HEK293 (cell line): ENCODE results near the gene GPR161.

Experiments
- CTCF ChIA-PET: fragments of 350-600 bp; formaldehyde crosslinking; extraction: SDS; loops from one replicate; lab custom pipeline; 2021; ENCODE audit warnings: antibody characterized with exemption; lab: Yijun Ruan, JAX
- POLR2A ChIA-PET: fragments of 300-600 bp; formaldehyde crosslinking; extraction: SDS; loops from one replicate; lab custom pipeline; 2020; ENCODE audit warnings: antibody characterized with exemption, inconsistent platforms; lab: Yijun Ruan, JAX
- H3K27ac ChIP-seq: fragments of 200-500 bp; sonication (Bioruptor generic); 2 replicates; pipeline ENCODE4 v1.5.1; 2014; ENCODE audit warnings: low read depth, low read length, control low read depth, inconsistent platforms; ENCODE audit errors: extremely low read depth
- H3K36me3 ChIP-seq, 2 experiments: fragments of 200-500 bp in 1 of 2; sonication (Bioruptor generic) in 1 of 2; 1 replicate in 1 of 2; 2 replicates in 1 of 2; pipeline ENCODE4 v1.5.1; 2014 to 2017; ENCODE audit warnings: inconsistent platforms in 2 of 2, low read length in 2 of 2; ENCODE audit not compliant: control insufficient read depth in 2 of 2, insufficient read depth in 1 of 2
- H3K4me1 ChIP-seq: fragments of 200-500 bp; sonication (Bioruptor generic); 2 replicates; pipeline ENCODE4 v1.5.1; 2014; ENCODE audit warnings: mild to moderate bottlenecking, low read length, inconsistent platforms; ENCODE audit not compliant: control insufficient read depth, insufficient read depth
- H3K4me3 ChIP-seq: 2 replicates; pipeline ENCODE4 v1.5.1; 2011; ENCODE audit warnings: low read depth, mild to moderate bottlenecking, control low read depth, low read length, moderate library complexity
- H3K9me3 ChIP-seq: fragments of 200-500 bp; sonication (Bioruptor generic); 2 replicates; pipeline ENCODE4 v1.5.1; 2014; ENCODE audit warnings: low read depth, low read length, inconsistent platforms; ENCODE audit not compliant: control insufficient read depth, insufficient read depth
- KLF7 ChIP-seq: fragments of 450-650 bp; formaldehyde crosslinking; IDR thresholded peaks from 2 replicates; pipeline ENCODE4 v1.5.1; 2016; ENCODE audit warnings: missing biosample characterization, missing genetic modification characterization, borderline replicate concordance
- OSR2 ChIP-seq: fragments of 450-650 bp; formaldehyde crosslinking; IDR thresholded peaks from 2 replicates; pipeline ENCODE4 v1.5.1; 2016; ENCODE audit warnings: missing biosample characterization, missing genetic modification characterization
- PATZ1 ChIP-seq: fragments of 450-650 bp; formaldehyde crosslinking; IDR thresholded peaks from 2 replicates; pipeline ENCODE4 v1.5.1; 2016; ENCODE audit warnings: missing biosample characterization, missing genetic modification characterization
- ZBTB8A ChIP-seq: fragments of 450-650 bp; formaldehyde crosslinking; IDR thresholded peaks from 2 replicates; pipeline ENCODE4 v1.5.1; 2016; ENCODE audit warnings: missing biosample characterization, missing genetic modification characterization
- ZEB2 ChIP-seq: fragments of 450-650 bp; formaldehyde crosslinking; IDR thresholded peaks from 2 replicates; pipeline ENCODE4 v1.5.1; 2016; ENCODE audit warnings: missing biosample characterization, missing genetic modification characterization
- ZNF223 ChIP-seq: fragments of 450-650 bp; formaldehyde crosslinking; IDR thresholded peaks from 2 replicates; pipeline ENCODE4 v1.5.1; 2016; ENCODE audit warnings: missing biosample characterization, missing genetic modification characterization
- ZNF335 ChIP-seq: fragments of 450-650 bp; formaldehyde crosslinking; conservative IDR thresholded peaks from 2 replicates; pipeline ENCODE4 v1.5.1; 2016; ENCODE audit warnings: missing biosample characterization, missing genetic modification characterization
- ZNF341 ChIP-seq: fragments of 450-650 bp; formaldehyde crosslinking; IDR thresholded peaks from 2 replicates; pipeline ENCODE4; 2016; ENCODE audit warnings: low read depth, missing biosample characterization, missing genetic modification characterization
- ZNF488 ChIP-seq: fragments of 450-650 bp; formaldehyde crosslinking; IDR thresholded peaks from 2 replicates; pipeline ENCODE4 v1.5.1; 2016; ENCODE audit warnings: missing biosample characterization, missing genetic modification characterization
- ZNF514 ChIP-seq: fragments of 450-650 bp; formaldehyde crosslinking; IDR thresholded peaks from 2 replicates; pipeline ENCODE4 v1.5.1; 2016; ENCODE audit warnings: missing biosample characterization, missing genetic modification characterization
- ZNF549 ChIP-seq: fragments of 450-650 bp; IDR thresholded peaks from 2 replicates; pipeline ENCODE4 v1.5.1; 2018; ENCODE audit warnings: missing biosample characterization, missing genetic modification characterization, mild to moderate bottlenecking, inconsistent platforms, moderate library complexity
- ZNF621 ChIP-seq: fragments of 450-650 bp; formaldehyde crosslinking; IDR thresholded peaks from 2 replicates; pipeline ENCODE4 v1.5.1; 2017; ENCODE audit warnings: missing biosample characterization, missing genetic modification characterization
- ZNF777 ChIP-seq: fragments of 450-650 bp; formaldehyde crosslinking; IDR thresholded peaks from 2 replicates; pipeline ENCODE4 v1.5.1; 2017; ENCODE audit warnings: missing biosample characterization, missing genetic modification characterization, borderline replicate concordance
- ZNF791 ChIP-seq: fragments of 450-650 bp; formaldehyde crosslinking; IDR thresholded peaks from 2 replicates; pipeline ENCODE4 v1.5.1; 2016; ENCODE audit warnings: missing biosample characterization, missing genetic modification characterization
- TF ChIP-seq, protein P1 (sequence below): fragments of 450-650 bp; formaldehyde crosslinking; IDR thresholded peaks from 2 replicates; pipeline ENCODE4 v1.5.1; 2016; ENCODE audit warnings: missing biosample characterization, missing genetic modification characterization
- TF ChIP-seq, protein P2 (sequence below): fragments of 450-650 bp; formaldehyde crosslinking; IDR thresholded peaks from 2 replicates; pipeline ENCODE4 v1.5.1; 2016; ENCODE audit warnings: missing biosample characterization, missing genetic modification characterization
- TF ChIP-seq, protein P3 (sequence below): fragments of 450-650 bp; formaldehyde crosslinking; IDR thresholded peaks from 2 replicates; pipeline ENCODE4 v1.5.1; 2016; ENCODE audit warnings: missing biosample characterization, missing genetic modification characterization, borderline replicate concordance

GPR161 gene

DNA sequence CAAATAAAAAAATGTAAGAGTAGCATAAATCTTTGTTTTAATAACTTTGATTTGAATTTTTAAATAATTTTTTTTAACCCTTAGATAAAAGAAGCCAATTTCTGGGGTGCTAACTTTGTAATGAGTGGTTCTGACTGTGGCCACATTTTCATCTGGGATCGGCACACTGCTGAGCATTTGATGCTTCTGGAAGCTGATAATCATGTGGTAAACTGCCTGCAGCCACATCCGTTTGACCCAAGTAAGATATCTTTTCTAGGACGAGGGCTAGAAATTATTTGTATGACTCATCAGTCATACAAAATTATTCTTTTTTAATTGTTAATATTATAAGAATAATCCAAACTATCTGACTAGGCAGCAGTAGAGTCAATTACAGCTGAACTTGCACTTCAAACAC, 71.2 kb downstream of the GPR161 start:
- H3K27ac ChIP-seq = no peak overlapping the region
- no peak for TF ChIP-seq ZNF223 (tag by site-specific recombination)
- no peak for TF ChIP-seq ZNF621 (tag by site-specific recombination)
- TF ChIP-seq, protein P1, sequence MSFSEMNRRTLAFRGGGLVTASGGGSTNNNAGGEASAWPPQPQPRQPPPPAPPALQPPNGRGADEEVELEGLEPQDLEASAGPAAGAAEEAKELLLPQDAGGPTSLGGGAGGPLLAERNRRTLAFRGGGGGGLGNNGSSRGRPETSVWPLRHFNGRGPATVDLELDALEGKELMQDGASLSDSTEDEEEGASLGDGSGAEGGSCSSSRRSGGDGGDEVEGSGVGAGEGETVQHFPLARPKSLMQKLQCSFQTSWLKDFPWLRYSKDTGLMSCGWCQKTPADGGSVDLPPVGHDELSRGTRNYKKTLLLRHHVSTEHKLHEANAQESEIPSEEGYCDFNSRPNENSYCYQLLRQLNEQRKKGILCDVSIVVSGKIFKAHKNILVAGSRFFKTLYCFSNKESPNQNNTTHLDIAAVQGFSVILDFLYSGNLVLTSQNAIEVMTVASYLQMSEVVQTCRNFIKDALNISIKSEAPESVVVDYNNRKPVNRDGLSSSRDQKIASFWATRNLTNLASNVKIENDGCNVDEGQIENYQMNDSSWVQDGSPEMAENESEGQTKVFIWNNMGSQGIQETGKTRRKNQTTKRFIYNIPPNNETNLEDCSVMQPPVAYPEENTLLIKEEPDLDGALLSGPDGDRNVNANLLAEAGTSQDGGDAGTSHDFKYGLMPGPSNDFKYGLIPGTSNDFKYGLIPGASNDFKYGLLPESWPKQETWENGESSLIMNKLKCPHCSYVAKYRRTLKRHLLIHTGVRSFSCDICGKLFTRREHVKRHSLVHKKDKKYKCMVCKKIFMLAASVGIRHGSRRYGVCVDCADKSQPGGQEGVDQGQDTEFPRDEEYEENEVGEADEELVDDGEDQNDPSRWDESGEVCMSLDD = no peak
- TF ChIP-seq, protein P2, sequence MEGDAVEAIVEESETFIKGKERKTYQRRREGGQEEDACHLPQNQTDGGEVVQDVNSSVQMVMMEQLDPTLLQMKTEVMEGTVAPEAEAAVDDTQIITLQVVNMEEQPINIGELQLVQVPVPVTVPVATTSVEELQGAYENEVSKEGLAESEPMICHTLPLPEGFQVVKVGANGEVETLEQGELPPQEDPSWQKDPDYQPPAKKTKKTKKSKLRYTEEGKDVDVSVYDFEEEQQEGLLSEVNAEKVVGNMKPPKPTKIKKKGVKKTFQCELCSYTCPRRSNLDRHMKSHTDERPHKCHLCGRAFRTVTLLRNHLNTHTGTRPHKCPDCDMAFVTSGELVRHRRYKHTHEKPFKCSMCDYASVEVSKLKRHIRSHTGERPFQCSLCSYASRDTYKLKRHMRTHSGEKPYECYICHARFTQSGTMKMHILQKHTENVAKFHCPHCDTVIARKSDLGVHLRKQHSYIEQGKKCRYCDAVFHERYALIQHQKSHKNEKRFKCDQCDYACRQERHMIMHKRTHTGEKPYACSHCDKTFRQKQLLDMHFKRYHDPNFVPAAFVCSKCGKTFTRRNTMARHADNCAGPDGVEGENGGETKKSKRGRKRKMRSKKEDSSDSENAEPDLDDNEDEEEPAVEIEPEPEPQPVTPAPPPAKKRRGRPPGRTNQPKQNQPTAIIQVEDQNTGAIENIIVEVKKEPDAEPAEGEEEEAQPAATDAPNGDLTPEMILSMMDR (tag by site-specific recombination) = no peak
- no peak for TF ChIP-seq ZNF777 (tag by site-specific recombination)
- TF ChIP-seq ZNF791 (tag by site-specific recombination) = no peak
- TF ChIP-seq, protein P3, sequence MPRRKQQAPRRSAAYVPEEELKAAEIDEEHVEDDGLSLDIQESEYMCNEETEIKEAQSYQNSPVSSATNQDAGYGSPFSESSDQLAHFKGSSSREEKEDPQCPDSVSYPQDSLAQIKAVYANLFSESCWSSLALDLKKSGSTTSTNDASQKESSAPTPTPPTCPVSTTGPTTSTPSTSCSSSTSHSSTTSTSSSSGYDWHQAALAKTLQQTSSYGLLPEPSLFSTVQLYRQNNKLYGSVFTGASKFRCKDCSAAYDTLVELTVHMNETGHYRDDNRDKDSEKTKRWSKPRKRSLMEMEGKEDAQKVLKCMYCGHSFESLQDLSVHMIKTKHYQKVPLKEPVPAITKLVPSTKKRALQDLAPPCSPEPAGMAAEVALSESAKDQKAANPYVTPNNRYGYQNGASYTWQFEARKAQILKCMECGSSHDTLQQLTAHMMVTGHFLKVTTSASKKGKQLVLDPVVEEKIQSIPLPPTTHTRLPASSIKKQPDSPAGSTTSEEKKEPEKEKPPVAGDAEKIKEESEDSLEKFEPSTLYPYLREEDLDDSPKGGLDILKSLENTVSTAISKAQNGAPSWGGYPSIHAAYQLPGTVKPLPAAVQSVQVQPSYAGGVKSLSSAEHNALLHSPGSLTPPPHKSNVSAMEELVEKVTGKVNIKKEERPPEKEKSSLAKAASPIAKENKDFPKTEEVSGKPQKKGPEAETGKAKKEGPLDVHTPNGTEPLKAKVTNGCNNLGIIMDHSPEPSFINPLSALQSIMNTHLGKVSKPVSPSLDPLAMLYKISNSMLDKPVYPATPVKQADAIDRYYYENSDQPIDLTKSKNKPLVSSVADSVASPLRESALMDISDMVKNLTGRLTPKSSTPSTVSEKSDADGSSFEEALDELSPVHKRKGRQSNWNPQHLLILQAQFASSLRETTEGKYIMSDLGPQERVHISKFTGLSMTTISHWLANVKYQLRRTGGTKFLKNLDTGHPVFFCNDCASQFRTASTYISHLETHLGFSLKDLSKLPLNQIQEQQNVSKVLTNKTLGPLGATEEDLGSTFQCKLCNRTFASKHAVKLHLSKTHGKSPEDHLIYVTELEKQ (tag by site-specific recombination) = no peak
- TF ChIP-seq ZNF514 (tag by site-specific recombination) = no peak
- TF ChIP-seq, all 188 proteins: peak for 0
- POLR2A ChIA-PET = no interaction called here
- CTCF ChIA-PET = interaction anchor here (5.8 kb wide), 1 partner anchor 18 kb away, joined by 55 read pairs; no protein-coding TSS in a partner anchor
- H3K4me1 ChIP-seq = no peaks in the 10 kb centered on the region
- no peaks in the 10 kb centered on the region for H3K9me3 ChIP-seq
- H3K4me3 ChIP-seq = no peak overlapping the region
- peaks cover 18 to 41% of the 10 kb centered on the region in 2 experiments for H3K36me3 ChIP-seq

DNA sequence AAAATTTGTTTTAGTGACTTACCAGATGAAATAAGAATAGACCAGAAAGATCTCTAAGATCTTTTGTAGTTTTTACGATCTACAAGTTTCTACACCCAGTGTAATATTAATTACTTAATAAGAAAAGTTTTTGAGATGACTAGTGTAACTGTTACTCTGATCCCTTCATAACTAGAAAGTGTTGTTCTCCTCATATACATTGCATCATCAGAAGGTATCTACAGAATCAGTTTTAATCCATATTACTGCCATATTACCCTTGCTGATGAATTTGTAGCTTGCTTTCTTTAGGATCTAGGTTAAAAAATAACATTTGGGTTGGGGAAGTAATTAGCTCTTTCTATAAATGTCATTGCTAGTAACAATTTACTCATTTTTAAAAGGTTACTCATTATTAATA, 72.5 kb downstream of the GPR161 start:
- POLR2A ChIA-PET = no interaction called here

More for the DNA sequence above, 72.5 kb downstream of the GPR161 start:
- TF ChIP-seq ZNF549 (tag by site-specific recombination) (no peak), ZNF341 (tag by site-specific recombination) (no peak), PATZ1 (tag by site-specific recombination) (no peak), ZNF488 (tag by site-specific recombination) (no peak), ZNF335 (no peak), ZEB2 (tag by site-specific recombination) (no peak), ZBTB8A (no peak), OSR2 (no peak), KLF7 (tag by site-specific recombination) (no peak)
- Histone ChIP-seq H3K4me1 (no peaks in the 10 kb centered on the region), H3K27ac (no peak overlapping the region), H3K9me3 (no peaks in the 10 kb centered on the region), H3K4me3 (no peak overlapping the region), H3K36me3 (peaks cover 18 to 30% of the 10 kb centered on the region in 2 experiments)
- CTCF ChIA-PET = interaction anchor here (0.6 to 5.8 kb wide), 3 partner anchors 11 to 172 kb away, joined by 3 to 55 read pairs (median 3); no protein-coding TSS in a partner anchor
